ENCODE results near the gene ELFN2.

GRCh38 chr22:37379085-37379484, 48.2 kb downstream of the ELFN2 start:
- no peak for TF ChIP-seq CBX8 (IDR thresholded peaks at IDR 0.05)
- TF ChIP-seq ESRRA (IDR thresholded peaks at IDR 0.05; ENCODE audit: borderline replicate concordance, low read length) = no peak
- TF ChIP-seq POLR2A (IDR thresholded peaks at IDR 0.05; ENCODE audit: low read length) = no peak
- no peak for TF ChIP-seq EHMT2 (IDR thresholded peaks at IDR 0.05; ENCODE audit: low read depth)
- TF ChIP-seq CTCF (IDR thresholded peaks at IDR 0.05) = no peak
- no peak for TF ChIP-seq PBX3 (IDR thresholded peaks at IDR 0.05)

Measured in A549 (cell line).